Activated CD4-positive, alpha-beta T cell treated with anti-CD3 and anti-CD28 coated beads for 36 hours (primary cell): ENCODE measurements around the gene WASF2. TPM values are rescaled to one million over a fixed set of nuclear protein-coding genes. Genes with fewer than 3 reads are reported as not detected.
"Not testable (repeated sequence)": the region's sequence is repeated elsewhere in the genome, so short reads cannot be mapped to it uniquely, and the experiment has no call there.

Experiments
- ATAC-seq: fragments of 200-7000 bp; cut with Tn5 transposase; one replicate; pipeline ENCODE4 v1.10.0; 2021; ENCODE audit warnings: mild to moderate bottlenecking, moderate library complexity
- CTCF ChIA-PET: fragments of 350-600 bp; sonication (Branson Sonifier 250); formaldehyde crosslinking; loops from one replicate; lab custom pipeline; 2021; ENCODE audit warnings: antibody characterized with exemption; lab: Charles Lee
- POLR2A ChIA-PET: fragments of 350-600 bp; sonication (Branson Sonifier 250); formaldehyde crosslinking; loops from one replicate; lab custom pipeline; 2021; ENCODE audit warnings: antibody characterized with exemption, inconsistent platforms; lab: Charles Lee
- DNase-seq: peaks from one replicate; pipeline ENCODE4 v3.0.0-alpha.2; 2020
- H3K27ac Mint-ChIP-seq: one replicate; pipeline ENCODE4 v1.8.0; 2021; ENCODE audit warnings: mixed read lengths
- H3K27me3 Mint-ChIP-seq: one replicate; pipeline ENCODE4 v1.8.0; 2021; ENCODE audit warnings: mixed read lengths
- H3K36me3 Mint-ChIP-seq: one replicate; pipeline ENCODE4 v1.8.0; 2021; ENCODE audit warnings: low read depth, mixed read lengths
- H3K4me1 Mint-ChIP-seq: one replicate; pipeline ENCODE4 v1.8.0; 2021; ENCODE audit warnings: mixed read lengths
- H3K4me3 Mint-ChIP-seq: one replicate; pipeline ENCODE4 v1.8.0; 2021; ENCODE audit warnings: mild to moderate bottlenecking, moderate library complexity, mixed read lengths
- H3K9me3 Mint-ChIP-seq: one replicate; pipeline ENCODE4 v1.8.0; 2021; ENCODE audit warnings: low read depth, mixed read lengths
- intact Hi-C, 2 experiments: fragments of 100-400 bp; cut with DNase I in 1 of 2; cut with micrococcal nuclease in 1 of 2; formaldehyde crosslinking; loops; one replicate each; pipeline versions ENCODE4 v1.14.2 to v1.15.1; 2022 to 2024; cut with DNase I, micrococcal nuclease
- total RNA-seq, 2 experiments: library from RNA; stranded (reverse); gene quantifications; one replicate each; pipeline ENCODE4 v1.2.3, GENCODE V29; 2021

Gene WASF2
- total RNA-seq, 2 experiments from 2014 or later: 104 to 132 TPM

GRCh38 chr1:27388337-27389005 is 101.5 kb downstream of the WASF2 start:
- intact Hi-C loops: loop anchor here (1.0 to 2.0 kb wide), 7 partner anchors 31 to 286 kb away; no protein-coding TSS in a partner anchor
- no peaks in the 10 kb centered on the region for H3K27me3 Mint-ChIP-seq
- peak overlapping the region; percentile 5 for H3K27ac Mint-ChIP-seq
- ATAC-seq (no peak), DNase-seq (peak; percentile 87)
- H3K4me1 Mint-ChIP-seq: peaks cover 12% of the 10 kb centered on the region
- H3K9me3 Mint-ChIP-seq: no peaks in the 10 kb centered on the region
- peak overlapping the region; percentile 12 for H3K4me3 Mint-ChIP-seq
- CTCF ChIA-PET: interaction anchor here (0.7 to 12.0 kb wide), 13 partner anchors 9 to 218 kb away, joined by 3 to 178 read pairs (median 5); partner anchors contain the start of genes MAP3K6 and SYTL1
- POLR2A ChIA-PET: no interaction called here
- no peaks in the 10 kb centered on the region for H3K36me3 Mint-ChIP-seq

- H3K4me1 Mint-ChIP-seq, H3K36me3 Mint-ChIP-seq, ATAC-seq, H3K9me3 Mint-ChIP-seq, DNase-seq, intact Hi-C loops, POLR2A ChIA-PET, H3K27ac Mint-ChIP-seq, H3K27me3 Mint-ChIP-seq, H3K4me3 Mint-ChIP-seq: not testable (repeated sequence)
- CTCF ChIA-PET: interaction anchor here (0.8 to 12.0 kb wide), 5 partner anchors 13 to 285 kb away, joined by 3 to 178 read pairs (median 4); no protein-coding TSS in a partner anchor
Observed at GRCh38 chr1:27384797-27385196, 105.2 kb downstream of the WASF2 start.

- ChIA-PET POLR2A (no interaction called here), CTCF (interaction anchor here (0.7 to 12.0 kb wide), 5 partner anchors 26 to 309 kb away, joined by 3 to 178 read pairs (median 3); no protein-coding TSS in a partner anchor)
- Mint-ChIP-seq H3K27me3 (no peaks in the 10 kb centered on the region), H3K4me3 (no peak overlapping the region), H3K4me1 (no peaks in the 10 kb centered on the region), H3K27ac (no peak overlapping the region), H3K36me3 (no peaks in the 10 kb centered on the region), H3K9me3 (no peaks in the 10 kb centered on the region)
- ATAC-seq (no peak), DNase-seq (no peak)
- intact Hi-C loops: loop anchor here in 1 of 2 experiments (1.0 kb wide), 1 partner anchor 18 kb away; no protein-coding TSS in a partner anchor
Observed at GRCh38 chr1:27383661-27384060, 106.3 kb downstream of the WASF2 start.

GRCh38 chr1:27383039-27383605 is 106.8 kb downstream of the WASF2 start, which contains the start of gene CD164L2:
CD164L2 (minus strand) TSS chr1:27383333; CDS start chr1:27383239, 94 bp downstream.
- ATAC-seq: peak; percentile 79
- DNase-seq: peak; percentile 70
- intact Hi-C loops: loop anchor here in 1 of 2 experiments (1.0 kb wide), 1 partner anchor 18 kb away; no protein-coding TSS in a partner anchor
- ChIA-PET CTCF (interaction anchor here (0.7 to 12.0 kb wide), 7 partner anchors 12 to 573 kb away, joined by 3 to 178 read pairs (median 4); no protein-coding TSS in a partner anchor), POLR2A (no interaction called here)
- Mint-ChIP-seq H3K9me3 (no peaks in the 10 kb centered on the region), H3K27me3 (no peaks in the 10 kb centered on the region), H3K27ac (no peak within 1 kb of the TSS), H3K36me3 (no peaks in the 10 kb centered on the region), H3K4me3 (no peak within 1 kb of the TSS), H3K4me1 (no peaks in the 10 kb centered on the region)

GRCh38 chr1:27381969-27382762 is 107.8 kb downstream of the WASF2 start:
- no peaks in the 10 kb centered on the region for H3K9me3 Mint-ChIP-seq
- CTCF ChIA-PET: interaction anchor here (0.6 to 12.0 kb wide), 9 partner anchors 10 to 574 kb away, joined by 3 to 178 read pairs (median 4); partner anchors contain the start of gene MAP3K6
- DNase-seq (no peak), ATAC-seq (no peak)
- H3K4me3 Mint-ChIP-seq: no peak overlapping the region
- intact Hi-C loops: no loop called here
- POLR2A ChIA-PET: no interaction called here
- no peaks in the 10 kb centered on the region for H3K27me3 Mint-ChIP-seq
- H3K36me3 Mint-ChIP-seq: no peaks in the 10 kb centered on the region
- no peaks in the 10 kb centered on the region for H3K4me1 Mint-ChIP-seq
- H3K27ac Mint-ChIP-seq: no peak overlapping the region

- no peaks in the 10 kb centered on the region for H3K4me1 Mint-ChIP-seq
Observed at GRCh38 chr1:27380766-27381733, 108.9 kb downstream of the WASF2 start.

GRCh38 chr1:27380224-27380623 is 109.7 kb downstream of the WASF2 start:
- H3K27ac Mint-ChIP-seq: no peak overlapping the region
- H3K4me1 Mint-ChIP-seq: no peaks in the 10 kb centered on the region
- no peaks in the 10 kb centered on the region for H3K27me3 Mint-ChIP-seq
- DNase-seq (no peak), ATAC-seq (no peak)
- CTCF ChIA-PET: interaction anchor here (0.9 to 5.2 kb wide), 2 partner anchors 22 to 48 kb away, joined by 3 to 19 read pairs; no protein-coding TSS in a partner anchor
- intact Hi-C loops: no loop called here
- H3K9me3 Mint-ChIP-seq: no peaks in the 10 kb centered on the region
- H3K36me3 Mint-ChIP-seq: no peaks in the 10 kb centered on the region
- H3K4me3 Mint-ChIP-seq: no peak overlapping the region
- POLR2A ChIA-PET: no interaction called here

More at GRCh38 chr1:27380766-27381733, 108.9 kb downstream of the WASF2 start:
- Mint-ChIP-seq H3K36me3 (no peaks in the 10 kb centered on the region), H3K9me3 (no peaks in the 10 kb centered on the region), H3K27ac (no peak overlapping the region), H3K4me3 (no peak overlapping the region), H3K27me3 (no peaks in the 10 kb centered on the region)
- CTCF ChIA-PET: interaction anchor here (0.6 to 12.0 kb wide), 6 partner anchors 14 to 388 kb away, joined by 3 to 178 read pairs (median 12); partner anchors contain the start of gene MAP3K6
- ATAC-seq: no peak
- no peak for DNase-seq
- POLR2A ChIA-PET: no interaction called here
- intact Hi-C loops: no loop called here

GRCh38 chr1:27379564-27380122 is 110.3 kb downstream of the WASF2 start:
- intact Hi-C loops: no loop called here
- Mint-ChIP-seq H3K36me3 (no peaks in the 10 kb centered on the region), H3K27ac (no peak overlapping the region), H3K9me3 (no peaks in the 10 kb centered on the region), H3K4me3 (no peak overlapping the region), H3K4me1 (no peaks in the 10 kb centered on the region), H3K27me3 (no peaks in the 10 kb centered on the region)
- CTCF ChIA-PET: interaction anchor here (0.9 to 5.2 kb wide), 2 partner anchors 22 to 47 kb away, joined by 3 to 19 read pairs; no protein-coding TSS in a partner anchor
- ATAC-seq (no peak), DNase-seq (no peak)
- POLR2A ChIA-PET: no interaction called here

GRCh38 chr1:27377760-27378495 is 112.0 kb downstream of the WASF2 start:
- no peak for DNase-seq
- CTCF ChIA-PET: interaction anchor here (1.0 kb wide), 1 partner anchor 79 kb away, joined by 4 read pairs; no protein-coding TSS in a partner anchor

More at GRCh38 chr1:27377760-27378495, 112.0 kb downstream of the WASF2 start:
- H3K27ac Mint-ChIP-seq: no peak overlapping the region
- POLR2A ChIA-PET: interaction anchor here (0.6 kb wide), 1 partner anchor 224 kb away, joined by 3 read pairs; no protein-coding TSS in a partner anchor
- no peaks in the 10 kb centered on the region for H3K36me3 Mint-ChIP-seq
- H3K4me1 Mint-ChIP-seq: no peaks in the 10 kb centered on the region
- no peaks in the 10 kb centered on the region for H3K9me3 Mint-ChIP-seq
- H3K27me3 Mint-ChIP-seq: no peaks in the 10 kb centered on the region
- no peak overlapping the region for H3K4me3 Mint-ChIP-seq
- no peak for ATAC-seq
- intact Hi-C loops: no loop called here
